Upper lobe of left lung (tissue), 4 donors: ENCODE results near the gene C11orf97.

Experiments used
- CTCF ChIP-seq, 6 experiments: fragments of 450-650 bp in 4 of 6; fragments of 200-600 bp in 2 of 6; sonication (generic) in 2 of 6; IDR thresholded peaks; one replicate each; pipeline ENCODE4 v1.5.1; 2016 to 2019; ENCODE audit warnings: antibody characterized with exemption in 6 of 6
- POLR2A ChIP-seq, 4 donors: fragments of 450-650 bp; IDR thresholded peaks; one replicate each; pipeline ENCODE4 v1.5.1; 2016 to 2017; ENCODE audit warnings: antibody characterized with exemption in 4 of 4, mild to moderate bottlenecking in 2 of 4

GRCh38 chr11:94559361-94559760 is 47.1 kb downstream of the C11orf97 start:
- TF ChIP-seq POLR2A (IDR thresholded peaks at IDR 0.05) (no peak), CTCF (IDR thresholded peaks at IDR 0.05) (no peak)
